Fibroblast of mammary gland (primary cell): Measurements from ENCODE around the gene SLC44A3.
"Not testable (repeated sequence)": the region's sequence is repeated elsewhere in the genome, so short reads cannot be mapped to it uniquely, and the experiment has no call there.

ENCODE experiments used
- DNase-seq: peaks from one replicate; pipeline ENCODE4 v3.0.0-alpha.2; 2010; ENCODE audit warnings: low read depth
- H3K4me3 ChIP-seq: 2 replicates; pipeline ENCODE4 v1.5.1; 2011; ENCODE audit warnings: low read depth, mild to moderate bottlenecking, low read length, moderate library complexity; ENCODE audit not compliant: control insufficient read depth
- TF ChIP-seq, protein P1 (sequence below): conservative IDR thresholded peaks from 2 replicates; pipeline ENCODE4 v1.5.1; 2011; ENCODE audit warnings: low read depth, low read length, inconsistent platforms; ENCODE audit not compliant: control insufficient read depth, insufficient read depth

The SLC44A3 gene

DNA sequence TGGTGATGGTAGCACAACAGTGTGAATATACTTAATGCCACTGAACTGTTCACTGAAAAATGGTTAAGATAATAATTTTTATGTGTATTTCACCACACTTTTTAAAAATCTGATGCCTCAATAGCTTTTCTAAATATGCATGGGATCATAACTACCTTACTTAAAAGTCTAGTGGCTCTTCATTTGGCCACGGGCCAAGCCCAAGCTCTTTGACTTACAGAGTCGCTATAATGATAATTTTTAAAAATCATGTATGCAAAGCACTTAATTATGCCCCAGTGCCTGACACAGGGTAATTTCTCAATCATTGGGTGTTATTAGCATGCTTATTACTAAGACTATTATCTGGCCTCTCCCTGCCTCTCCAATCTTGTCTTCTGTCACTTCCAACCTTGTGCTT, 114.4 kb downstream of the SLC44A3 start:
- H3K4me3 ChIP-seq: no peak overlapping the region
- no peak for DNase-seq
- TF ChIP-seq, protein P1, sequence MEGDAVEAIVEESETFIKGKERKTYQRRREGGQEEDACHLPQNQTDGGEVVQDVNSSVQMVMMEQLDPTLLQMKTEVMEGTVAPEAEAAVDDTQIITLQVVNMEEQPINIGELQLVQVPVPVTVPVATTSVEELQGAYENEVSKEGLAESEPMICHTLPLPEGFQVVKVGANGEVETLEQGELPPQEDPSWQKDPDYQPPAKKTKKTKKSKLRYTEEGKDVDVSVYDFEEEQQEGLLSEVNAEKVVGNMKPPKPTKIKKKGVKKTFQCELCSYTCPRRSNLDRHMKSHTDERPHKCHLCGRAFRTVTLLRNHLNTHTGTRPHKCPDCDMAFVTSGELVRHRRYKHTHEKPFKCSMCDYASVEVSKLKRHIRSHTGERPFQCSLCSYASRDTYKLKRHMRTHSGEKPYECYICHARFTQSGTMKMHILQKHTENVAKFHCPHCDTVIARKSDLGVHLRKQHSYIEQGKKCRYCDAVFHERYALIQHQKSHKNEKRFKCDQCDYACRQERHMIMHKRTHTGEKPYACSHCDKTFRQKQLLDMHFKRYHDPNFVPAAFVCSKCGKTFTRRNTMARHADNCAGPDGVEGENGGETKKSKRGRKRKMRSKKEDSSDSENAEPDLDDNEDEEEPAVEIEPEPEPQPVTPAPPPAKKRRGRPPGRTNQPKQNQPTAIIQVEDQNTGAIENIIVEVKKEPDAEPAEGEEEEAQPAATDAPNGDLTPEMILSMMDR: no peak

DNA sequence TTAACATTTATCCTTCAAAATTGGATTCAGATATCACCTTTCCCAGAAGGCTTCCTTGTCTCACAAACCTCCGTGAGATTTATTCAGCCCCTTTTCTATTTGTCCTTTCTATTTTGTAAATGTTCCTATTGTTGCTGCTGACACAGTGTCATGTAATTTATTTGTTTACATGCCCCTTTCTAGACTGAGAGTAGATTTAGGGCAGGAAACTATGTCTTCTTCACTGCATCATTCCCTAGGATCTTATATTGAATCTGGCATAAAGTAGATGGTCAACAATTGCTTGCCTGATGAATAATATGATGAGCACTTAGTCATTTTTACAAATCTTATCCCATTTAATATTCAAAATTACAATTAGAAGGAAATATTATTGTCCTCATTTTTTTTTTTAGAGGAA, 114.9 kb downstream of the SLC44A3 start:
- no peak overlapping the region for H3K4me3 ChIP-seq
- no peak for DNase-seq

GRCh38 chr1:94935476-94935875, 115.3 kb downstream of the SLC44A3 start:
- no peak for DNase-seq
- TF ChIP-seq, protein P1: no peak
- H3K4me3 ChIP-seq: no peak overlapping the region

More for the DNA sequence above, 114.9 kb downstream of the SLC44A3 start:
- TF ChIP-seq, protein P1: no peak

GRCh38 chr1:94936861-94937620, 116.9 kb downstream of the SLC44A3 start:
- TF ChIP-seq, protein P1: no peak
- DNase-seq: no peak

GRCh38 chr1:94937820-94938219, 117.7 kb downstream of the SLC44A3 start:
- H3K4me3 ChIP-seq: no peak overlapping the region
- TF ChIP-seq, protein P1: no peak
- no peak for DNase-seq

More at GRCh38 chr1:94936861-94937620, 116.9 kb downstream of the SLC44A3 start:
- H3K4me3 ChIP-seq: no peak overlapping the region

GRCh38 chr1:94940738-94941137, 120.6 kb downstream of the SLC44A3 start:
- TF ChIP-seq, protein P1: no peak
- no peak for DNase-seq
- H3K4me3 ChIP-seq: no peak overlapping the region

GRCh38 chr1:94941480-94941879, 121.3 kb downstream of the SLC44A3 start:
- not testable (repeated sequence) for H3K4me3 ChIP-seq, DNase-seq
